Esophagus squamous epithelium (tissue), 5 donors: ENCODE results near the gene MECP2. TPM values are rescaled to one million over a fixed set of nuclear protein-coding genes. Genes with fewer than 3 reads are reported as not detected.
"Not testable (repeated sequence)": the region's sequence is repeated elsewhere in the genome, so short reads cannot be mapped to it uniquely, and the experiment has no call there.

ENCODE experiments used
- DNase-seq: peaks from one replicate; lab custom pipeline; 2025; lab: John Stamatoyannopoulos, UW
- H3K27ac ChIP-seq, 4 donors: fragments of 200-600 bp; sonication (generic); one replicate each; pipeline ENCODE4 v1.5.1; 2016 to 2019; ENCODE audit warnings: mild to moderate bottlenecking in 1 of 4
- H3K27me3 ChIP-seq, 4 donors: fragments of 200-600 bp; sonication (generic); 1 replicate in 3 of 4; 2 replicates in 1 of 4; pipeline versions ENCODE4 v1.5.1 to v1.6.0; 2017 to 2021; ENCODE audit warnings: antibody characterized with exemption in 1 of 4
- H3K36me3 ChIP-seq, 3 donors: fragments of 200-600 bp; sonication (generic); one replicate each; pipeline ENCODE4 v1.5.1; 2016 to 2019
- H3K4me1 ChIP-seq, 3 donors: fragments of 200-600 bp; sonication (generic); one replicate each; pipeline ENCODE4 v1.5.1; 2017 to 2019
- H3K4me3 ChIP-seq, 4 donors: fragments of 200-600 bp; sonication (generic); 1 replicate in 3 of 4; 2 replicates in 1 of 4; pipeline ENCODE4 v1.5.1; 2016 to 2019; ENCODE audit warnings: mild to moderate bottlenecking in 2 of 4, moderate library complexity in 1 of 4
- H3K9me3 ChIP-seq, 3 donors: fragments of 200-600 bp; sonication (generic); one replicate each; pipeline ENCODE4 v1.5.1; 2016 to 2019
- CTCF ChIP-seq, 6 experiments: fragments of 450-650 bp in 4 of 6; fragments of 200-600 bp in 2 of 6; sonication (generic) in 2 of 6; IDR thresholded peaks; one replicate each; pipeline ENCODE4 v1.5.1; 2016 to 2019; ENCODE audit warnings: antibody characterized with exemption in 6 of 6, mild to moderate bottlenecking in 4 of 6, moderate library complexity in 4 of 6
- POLR2A ChIP-seq, 4 donors: fragments of 450-650 bp; IDR thresholded peaks; one replicate each; pipeline ENCODE4 v1.6.1; 2017; ENCODE audit warnings: antibody characterized with exemption in 4 of 4, mild to moderate bottlenecking in 4 of 4, moderate library complexity in 3 of 4
- WGBS, 2 donors: methylation state at CpG; one replicate each; pipeline ENCODE4 v1.1.5; 2018; 5-methylcytosine and 5-hydroxymethylcytosine counted together
- intact Hi-C: fragments of 100-400 bp; cut with DNase I; formaldehyde crosslinking; loops from one replicate; pipeline ENCODE4 v1.15.0; 2022
- total RNA-seq, 4 donors: library from RNA; depleted of rRNA; stranded (reverse); fragments of >200 nt; gene quantifications; one replicate each; pipeline ENCODE4 v1.1.0, GENCODE V29; 2016
- donor health status: DM: yes; HTN: yes; CAD: no.

Gene MECP2
- total RNA-seq = 10 to 100 TPM; 17.7 to 38.7 (median 25.4) TPM

GRCh38 chrX:154097589-154098541, at the start of gene MECP2:
MECP2 (minus strand) TSS chrX:154097717.
- Histone ChIP-seq H3K4me3 (peak within 1 kb of the TSS; percentile 49 to 88 (median 82)), H3K9me3 (no peaks in the 10 kb centered on the region), H3K27ac (peak within 1 kb of the TSS; percentile 89 to 98 (median 97)), H3K27me3 (no peaks in the 10 kb centered on the region), H3K4me1 (peaks cover 0 to 39% (median 4%) of the 10 kb centered on the region in 3 donors), H3K36me3 (no peaks in the 10 kb centered on the region)
- TF ChIP-seq POLR2A (IDR thresholded peaks at IDR 0.05) = peak in 1 of 4 donors; percentile 59
- TF ChIP-seq CTCF (IDR thresholded peaks at IDR 0.05) = no peak
- WGBS, 2 donors = 27 to 59% methylated on average over 9 of the region's 75 CpGs
- DNase-seq = peak; percentile 45
- intact Hi-C loops = no loop called here

GRCh38 chrX:154144010-154144409, 46.5 kb upstream of the MECP2 start, which contains the start of gene OPN1LW:
OPN1LW (plus strand) TSS chrX:154144243; CDS start chrX:154144284, 41 bp downstream.
- WGBS, 2 donors = no CpG with 5 or more reads among the region's 15 CpGs

GRCh38 chrX:154142950-154143745, 45.6 kb upstream of the MECP2 start:
- H3K27me3 ChIP-seq = no peaks in the 10 kb centered on the region
- WGBS, 2 donors = 82 to 100% methylated on average over 5 to 15 of the region's 23 CpGs
- no peak for DNase-seq
- intact Hi-C loops = no loop called here
- H3K9me3 ChIP-seq = no peaks in the 10 kb centered on the region
- TF ChIP-seq POLR2A (IDR thresholded peaks at IDR 0.05) = no peak
- no peak for TF ChIP-seq CTCF (IDR thresholded peaks at IDR 0.05)
- H3K27ac ChIP-seq = no peak overlapping the region
- no peaks in the 10 kb centered on the region for H3K36me3 ChIP-seq
- no peak overlapping the region for H3K4me3 ChIP-seq
- H3K4me1 ChIP-seq = no peaks in the 10 kb centered on the region

More at GRCh38 chrX:154144010-154144409, 46.5 kb upstream of the MECP2 start, which contains the start of gene OPN1LW:
- DNase-seq, H3K36me3 ChIP-seq, H3K4me3 ChIP-seq, H3K27ac ChIP-seq, H3K27me3 ChIP-seq, H3K9me3 ChIP-seq, H3K4me1 ChIP-seq, intact Hi-C loops: not testable (repeated sequence)

GRCh38 chrX:154142386-154142785, 44.9 kb upstream of the MECP2 start:
- DNase-seq = no peak
- Histone ChIP-seq H3K4me3 (no peak overlapping the region), H3K27me3 (no peaks in the 10 kb centered on the region), H3K4me1 (no peaks in the 10 kb centered on the region), H3K27ac (no peak overlapping the region), H3K9me3 (no peaks in the 10 kb centered on the region), H3K36me3 (no peaks in the 10 kb centered on the region)
- 89 to 90% methylated on average over 6 to 8 of the region's 8 CpGs for WGBS, 2 donors
- intact Hi-C loops = no loop called here
- TF ChIP-seq CTCF (IDR thresholded peaks at IDR 0.05) (no peak), POLR2A (IDR thresholded peaks at IDR 0.05) (no peak)

- no peak for DNase-seq
- Histone ChIP-seq H3K4me3 (no peak overlapping the region), H3K27me3 (no peaks in the 10 kb centered on the region), H3K4me1 (peaks cover 0 to 9% (median 0%) of the 10 kb centered on the region in 3 donors), H3K9me3 (no peaks in the 10 kb centered on the region), H3K27ac (no peak overlapping the region), H3K36me3 (no peaks in the 10 kb centered on the region)
- TF ChIP-seq CTCF (IDR thresholded peaks at IDR 0.05) (no peak), POLR2A (IDR thresholded peaks at IDR 0.05) (no peak)
- intact Hi-C loops = no loop called here
- WGBS, 2 donors = 100% methylated on average over 1 of the region's 10 CpGs; no CpG with 5 or more reads in 1 of the 2 donors
These were observed 43.2 kb upstream of the MECP2 start for GRCh38 chrX:154140742-154141141.
